Fibroblast of skin of left biceps (primary cell): ENCODE results near the gene RNF144A.

Source experiments
- DNase-seq, 2 experiments: peaks; one replicate each; pipeline ENCODE4 v3.0.0-alpha.2; 2013; ENCODE audit warnings: low read depth in 2 of 2

The RNF144A gene

DNA sequence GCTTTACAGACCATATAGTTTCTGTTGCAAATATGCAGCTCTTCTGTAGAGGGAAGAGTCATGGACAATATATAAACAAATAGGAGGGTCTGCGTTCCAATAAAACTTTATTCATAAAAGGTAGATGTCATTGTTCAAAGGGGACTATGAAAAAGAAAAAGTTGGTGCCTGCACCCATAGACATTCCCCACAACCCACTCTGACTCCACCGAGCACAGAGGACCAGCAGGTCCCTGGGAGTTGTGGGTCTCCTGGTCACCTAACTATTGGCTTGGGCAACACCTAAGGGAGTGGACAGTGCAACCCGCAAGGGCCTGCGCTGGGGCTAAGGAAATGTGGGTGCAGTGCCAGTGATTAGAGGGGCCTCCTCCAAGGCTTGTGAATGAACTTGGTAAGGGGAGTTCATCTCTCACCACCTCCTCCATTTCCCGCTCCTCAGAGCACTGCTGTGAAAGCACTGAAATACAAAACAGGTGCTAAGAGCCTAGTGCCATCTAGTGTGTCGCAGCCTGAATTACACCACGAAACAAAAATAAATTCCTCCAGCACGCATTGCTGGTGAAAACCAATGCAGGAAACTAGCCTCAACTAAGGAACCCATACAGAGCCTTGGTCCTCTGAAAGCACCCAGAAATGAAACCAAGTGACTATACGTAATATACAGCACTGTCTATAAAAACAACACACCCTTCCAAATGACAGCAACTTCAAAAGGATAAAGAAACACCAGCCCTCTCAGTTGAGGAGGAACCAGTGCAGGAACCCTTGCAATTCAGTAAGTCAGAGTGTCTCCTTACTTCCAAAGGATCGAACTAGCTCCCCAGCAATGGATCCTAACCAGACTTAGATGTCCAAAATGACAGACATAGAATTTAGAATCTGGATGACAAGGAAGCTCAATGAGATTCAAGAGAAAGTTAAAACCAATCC, 166.6 kb downstream of the RNF144A start:
- no peak for DNase-seq

GRCh38 chr2:7084601-7085000, 167.4 kb downstream of the RNF144A start:
- no peak for DNase-seq

GRCh38 chr2:7089284-7089683, 172.1 kb downstream of the RNF144A start:
- DNase-seq: no peak

DNA sequence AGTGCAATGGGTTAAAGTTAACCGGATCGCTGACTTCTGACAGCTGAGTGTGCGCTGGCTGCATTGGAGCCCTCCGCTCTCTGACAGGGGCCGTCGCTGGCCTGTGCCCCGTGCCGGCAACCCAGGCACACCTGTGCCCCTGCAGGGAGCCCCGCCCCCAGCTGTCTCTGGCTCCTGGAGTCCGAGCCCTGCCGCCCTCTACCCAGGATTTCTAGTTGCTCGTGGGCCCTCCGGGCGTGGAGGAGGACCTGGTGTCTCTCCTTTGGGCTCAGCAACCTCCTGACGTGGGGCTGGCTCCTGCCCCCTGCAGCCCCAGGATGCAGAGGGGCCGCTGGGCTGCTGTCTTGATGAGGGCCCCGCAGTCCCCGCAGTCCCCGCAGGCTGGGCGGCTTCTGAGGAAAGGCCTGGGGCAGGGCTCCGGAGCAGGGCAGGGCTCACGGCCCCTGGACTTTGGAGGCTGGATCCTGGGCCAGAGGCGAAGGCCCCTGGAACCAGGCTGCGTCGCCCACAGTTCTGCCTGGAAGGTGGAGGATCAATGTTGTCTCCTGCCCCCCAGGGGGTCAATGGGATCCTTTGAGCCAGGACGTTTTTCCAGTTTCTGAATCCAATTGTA, 172.8 kb downstream of the RNF144A start:
- no peak for DNase-seq

- DNase-seq: no peak
Observed at GRCh38 chr2:7093376-7093775, 176.2 kb downstream of the RNF144A start.
